HG03196 (cell line): ENCODE measurements around the gene NYNRIN.

Experiments used
- ATAC-seq: cut with Tn5 transposase; IDR thresholded peaks from one replicate; pipeline ENCODE4 v1.9.1; 2021; ENCODE audit not compliant: unreplicated experiment

The NYNRIN gene

GRCh38 chr14:24390701-24391468 lies 7.9 kb upstream of the NYNRIN start:
- ATAC-seq = no peak

GRCh38 chr14:24392325-24393091 lies 6.3 kb upstream of the NYNRIN start:
- ATAC-seq = no peak

GRCh38 chr14:24394275-24394674 lies 4.5 kb upstream of the NYNRIN start:
- no peak for ATAC-seq

DNA sequence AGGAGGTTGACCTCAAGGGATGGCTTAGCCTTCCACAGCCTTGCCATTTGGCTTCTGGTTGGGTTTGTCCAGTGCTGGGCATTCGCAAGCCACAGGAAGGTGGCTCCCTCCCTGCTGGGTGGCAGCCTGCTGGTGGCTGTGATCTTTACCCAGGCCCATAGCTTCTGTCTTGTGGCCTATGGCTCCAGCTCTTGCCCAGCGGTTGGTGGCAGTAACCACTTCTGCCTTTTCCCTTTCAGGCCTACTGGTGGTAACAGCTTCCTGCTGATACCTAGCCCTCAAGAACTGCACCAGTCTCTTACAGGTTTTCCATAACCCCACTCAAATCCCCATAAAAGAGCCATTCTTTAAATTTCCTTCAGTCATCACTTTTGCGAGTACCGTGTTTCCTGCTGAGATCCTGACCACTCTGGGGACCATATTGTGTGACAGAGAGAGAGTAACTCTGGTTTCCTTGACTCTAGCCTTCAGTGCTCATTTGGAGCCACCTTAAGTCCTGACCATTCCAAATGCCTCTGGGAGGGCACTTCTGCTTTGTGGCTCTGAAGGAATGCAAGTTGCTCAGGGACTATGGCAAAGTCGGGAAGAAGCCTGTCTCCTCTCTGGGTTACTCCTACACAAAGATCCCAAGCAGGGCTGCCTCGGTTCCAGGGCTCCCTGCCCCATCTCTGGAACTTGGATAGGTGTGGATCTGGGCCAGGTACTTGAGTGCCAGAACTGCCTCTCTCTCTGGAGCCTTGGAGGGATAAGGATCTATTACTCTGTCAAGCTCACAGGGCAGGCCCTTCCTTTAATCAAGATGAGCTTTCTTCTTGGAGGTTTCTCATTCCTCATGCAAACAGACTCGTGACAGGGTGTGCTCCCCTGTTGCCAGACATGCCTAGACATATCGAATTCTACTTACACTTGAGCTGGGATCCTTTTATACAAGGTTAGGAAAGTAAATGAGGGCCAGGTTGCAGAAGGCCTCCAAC lies 2.9 kb upstream of the NYNRIN start:
- ATAC-seq = no peak

DNA sequence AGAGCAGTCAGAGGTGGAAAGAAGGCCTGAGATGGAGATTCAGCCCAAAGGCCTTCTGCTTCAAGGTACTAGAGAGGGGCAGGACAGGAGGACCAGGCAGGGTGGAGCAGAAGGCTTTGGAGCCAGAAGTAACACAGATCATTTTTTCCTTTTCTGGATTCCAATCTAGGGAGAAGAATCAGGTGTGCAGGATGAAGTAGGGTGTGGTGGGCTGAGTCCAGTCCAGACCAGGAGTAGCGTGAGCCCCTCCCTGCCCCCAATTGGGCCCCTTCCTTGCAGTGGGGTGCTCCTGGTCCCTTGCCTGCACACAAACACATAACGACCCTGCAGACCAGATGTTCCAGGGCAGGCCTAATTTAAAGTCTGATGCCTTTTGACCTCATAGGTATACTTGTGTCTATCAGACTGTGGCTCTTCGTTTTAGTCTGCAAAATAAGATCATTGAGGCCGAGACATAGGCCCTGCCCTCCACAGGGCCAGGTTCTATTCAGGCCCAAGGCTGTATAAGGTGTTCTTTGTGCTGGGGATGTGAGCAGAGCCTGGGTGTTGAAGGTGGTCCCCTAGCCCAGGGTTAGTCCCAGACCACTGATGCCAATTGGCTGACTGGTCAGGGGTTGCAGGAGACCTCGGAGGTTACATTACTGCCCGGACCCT lies 1.0 kb upstream of the NYNRIN start:
- no peak for ATAC-seq

GRCh38 chr14:24398293-24398652 lies 530 bp upstream of the NYNRIN start:
- ATAC-seq = no peak

GRCh38 chr14:24399447-24399822 lies 632 bp downstream of the NYNRIN start:
- no peak for ATAC-seq

- ATAC-seq = no peak
These were observed 1.4 kb downstream of the NYNRIN start for GRCh38 chr14:24399999-24400718.

GRCh38 chr14:24401810-24402702 lies 3.3 kb downstream of the NYNRIN start:
- ATAC-seq = no peak

DNA sequence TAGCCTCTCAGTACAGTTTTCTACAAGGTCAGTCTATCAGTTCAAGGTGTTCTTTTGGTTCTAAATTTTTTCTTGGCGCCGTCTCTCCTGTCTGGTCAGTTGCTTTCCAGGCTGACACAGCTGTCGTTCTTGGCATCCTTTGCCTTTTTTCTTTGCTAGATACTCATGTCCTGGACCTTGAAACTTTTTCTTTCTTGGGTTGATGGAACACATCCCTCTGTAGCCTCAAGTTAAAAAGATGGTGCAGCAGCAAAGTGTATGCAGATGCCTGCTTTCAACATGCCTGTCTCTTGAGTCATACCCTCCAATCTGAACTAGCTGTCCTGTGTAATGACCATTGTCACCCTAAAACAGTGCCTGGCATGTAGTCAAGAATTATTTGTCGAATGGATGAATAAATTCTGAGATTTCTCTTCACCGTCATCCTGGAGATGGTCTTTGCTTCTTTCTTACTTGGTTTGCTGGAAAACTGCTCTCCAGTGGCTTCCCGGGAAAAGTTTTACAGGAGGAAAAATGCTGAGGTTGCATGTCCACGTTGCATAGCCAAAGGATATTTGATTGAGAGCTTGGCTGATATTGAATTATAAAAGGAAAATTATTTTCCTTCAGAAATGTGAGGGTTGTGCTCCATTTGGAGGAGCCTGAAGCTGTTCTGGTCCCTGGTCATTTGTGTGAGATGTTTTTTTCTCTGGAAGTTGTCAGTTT lies 4.6 kb downstream of the NYNRIN start:
- no peak for ATAC-seq

DNA sequence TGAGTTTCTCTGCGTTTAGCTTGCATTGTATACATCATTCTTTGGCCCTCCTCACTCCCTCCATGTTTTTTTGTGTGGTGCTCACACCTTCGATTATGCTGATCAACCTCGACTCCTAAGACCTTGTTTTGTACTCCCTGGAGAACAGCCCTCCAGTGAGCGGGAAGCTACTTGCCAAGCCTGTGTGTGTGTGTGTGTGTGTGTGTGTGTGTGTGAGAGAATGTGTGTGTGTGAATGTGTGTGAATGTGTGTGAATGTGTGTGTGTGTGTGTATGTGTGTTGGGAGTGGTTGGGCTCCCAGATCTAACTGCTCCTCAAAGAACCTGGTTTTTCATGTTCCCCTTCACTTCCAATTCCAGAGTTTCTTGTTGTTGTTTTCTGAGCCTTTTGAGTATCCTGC lies 6.0 kb downstream of the NYNRIN start:
- ATAC-seq = no peak

DNA sequence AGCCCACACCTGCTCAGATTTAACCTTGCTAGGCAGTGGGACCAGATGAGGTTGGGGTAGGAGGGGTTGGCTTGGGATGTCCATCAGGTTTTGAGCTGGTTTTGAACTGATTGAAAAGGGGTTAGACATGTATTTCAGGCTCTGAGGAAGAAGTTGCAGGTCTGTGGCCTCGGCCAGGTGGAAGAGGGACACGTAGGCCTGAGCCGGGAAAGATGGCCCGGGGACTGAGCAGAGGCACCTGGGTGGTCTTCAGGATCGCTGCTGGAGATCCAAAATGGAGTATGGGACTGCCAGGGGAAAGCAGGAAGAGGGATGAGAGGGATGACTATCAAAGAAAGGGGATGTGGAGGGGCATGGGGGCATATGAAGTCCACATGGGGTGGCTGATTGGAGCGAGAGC lies 7.6 kb downstream of the NYNRIN start:
- ATAC-seq = no peak

DNA sequence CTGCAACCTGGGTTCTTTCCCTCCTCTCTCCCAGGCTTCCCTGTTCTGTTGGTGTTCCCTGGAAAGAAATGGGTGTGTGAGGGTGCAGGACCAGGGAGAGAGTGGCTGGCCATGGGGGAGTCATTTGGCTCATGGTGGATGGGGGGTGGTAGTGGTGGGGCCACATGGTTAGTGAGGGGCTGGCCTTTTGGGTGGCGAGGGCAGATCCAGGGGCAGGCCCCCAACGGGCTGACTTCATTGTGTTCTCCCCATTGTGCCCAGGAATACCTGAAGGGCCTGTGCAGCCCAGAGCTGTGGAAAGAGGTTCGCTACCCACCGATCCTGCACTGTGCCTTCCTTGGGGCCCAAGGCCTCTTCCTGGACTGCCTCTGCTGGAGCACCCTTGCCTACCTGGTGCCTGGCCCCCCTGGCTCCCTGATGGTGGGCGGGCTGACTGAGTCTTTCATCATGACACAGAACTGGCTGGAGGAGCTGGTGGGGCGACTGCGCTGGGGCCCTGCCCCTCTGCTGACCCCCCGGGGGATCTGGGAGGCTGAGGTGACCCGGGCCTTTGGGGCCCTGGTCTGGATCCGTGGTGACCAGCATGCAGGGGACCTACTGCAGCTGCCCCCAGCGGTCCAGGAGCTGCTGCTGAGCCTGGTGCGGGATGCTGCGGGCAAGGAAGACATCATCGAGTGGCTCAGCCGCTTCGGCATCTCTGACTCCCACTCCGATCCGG lies 9.0 kb downstream of the NYNRIN start:
- no peak for ATAC-seq

DNA sequence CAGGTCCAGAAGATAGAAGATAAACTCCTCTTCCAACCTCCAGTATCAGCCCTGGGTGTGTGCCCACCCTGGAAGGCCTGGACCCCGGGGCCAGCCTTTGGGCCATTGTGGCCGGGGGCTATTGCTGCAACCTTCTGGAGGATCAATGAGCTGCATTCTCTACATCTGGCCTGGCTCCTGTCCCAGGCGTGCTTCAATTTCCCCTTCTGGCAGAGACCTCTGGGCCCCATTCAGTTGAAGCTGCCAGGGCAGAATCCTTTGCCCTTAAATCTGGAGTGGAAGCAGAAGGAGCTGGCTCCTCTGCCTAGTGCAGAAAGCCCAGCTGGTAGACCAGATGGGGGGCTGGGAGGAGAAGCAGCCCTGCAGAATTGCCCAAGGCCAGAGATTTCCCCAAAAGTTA lies 10.0 kb downstream of the NYNRIN start:
- ATAC-seq = no peak

DNA sequence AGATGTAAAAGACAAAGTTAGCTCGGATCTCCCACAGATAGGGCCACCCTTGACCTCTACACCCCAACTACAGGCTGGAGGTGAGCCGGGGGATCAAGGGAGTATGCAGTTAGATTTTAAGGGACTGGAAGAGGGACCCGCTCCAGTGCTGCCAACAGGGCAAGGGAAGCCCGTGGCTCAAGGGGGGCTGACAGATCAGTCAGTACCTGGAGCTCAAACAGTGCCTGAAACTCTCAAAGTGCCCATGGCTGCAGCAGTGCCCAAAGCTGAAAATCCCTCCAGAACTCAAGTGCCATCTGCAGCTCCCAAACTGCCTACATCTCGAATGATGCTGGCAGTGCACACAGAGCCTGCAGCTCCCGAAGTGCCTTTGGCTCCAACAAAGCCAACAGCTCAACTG lies 10.4 kb downstream of the NYNRIN start:
- ATAC-seq = no peak

GRCh38 chr14:24409956-24410355 lies 11.2 kb downstream of the NYNRIN start:
- ATAC-seq = no peak

DNA sequence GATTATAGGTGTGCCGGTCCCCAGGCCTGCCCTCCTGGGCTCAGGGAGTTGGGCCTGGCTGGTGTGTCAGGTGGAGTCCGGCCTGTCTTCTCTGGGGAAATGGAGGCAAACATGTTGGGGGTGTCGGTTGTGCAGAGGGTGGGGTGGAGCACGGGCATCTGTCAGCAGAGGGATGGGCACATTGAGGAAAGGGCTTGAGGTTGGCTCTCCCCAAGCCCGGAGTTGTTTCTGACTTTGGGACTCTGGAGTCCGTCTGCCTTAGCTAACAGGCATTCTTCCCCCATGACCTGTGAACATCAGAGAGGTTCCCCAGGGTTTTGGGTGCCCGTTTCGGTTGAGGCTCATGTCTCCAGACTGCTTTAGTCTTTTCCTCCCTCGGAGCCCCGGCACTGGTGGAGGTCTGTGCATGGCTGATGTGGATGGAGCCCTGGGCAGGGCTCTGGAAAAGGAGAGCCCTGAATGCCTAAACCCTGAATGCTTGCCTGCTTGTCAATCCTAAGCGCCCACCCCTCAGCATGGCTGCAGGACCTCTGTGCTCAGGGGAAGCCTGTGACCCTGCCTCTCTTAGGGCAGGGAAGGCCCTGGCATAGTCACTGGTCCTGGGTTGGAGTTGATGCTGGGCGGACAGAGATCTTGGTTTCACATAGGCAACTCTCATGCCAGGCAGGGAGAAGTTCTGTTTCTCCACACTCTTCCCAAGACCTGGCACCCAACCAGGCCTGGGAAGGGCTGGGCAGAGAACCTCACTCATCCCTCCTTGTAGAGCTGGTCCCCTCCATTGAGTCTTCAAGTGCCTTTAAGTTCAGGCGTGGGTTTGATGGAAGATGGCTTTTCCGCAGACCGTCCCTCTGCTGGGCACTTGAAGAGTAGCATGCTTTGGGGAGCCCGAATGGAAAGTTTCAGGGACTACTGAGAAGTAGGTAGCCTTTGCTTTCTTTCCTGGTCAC lies 12.9 kb downstream of the NYNRIN start:
- ATAC-seq = no peak
